Thoracic aorta (tissue), 2 donors: ENCODE data around the gene ANKFY1. TPM values are rescaled to one million over a fixed set of nuclear protein-coding genes. Genes with fewer than 3 reads are reported as not detected.

ENCODE experiments used
- ATAC-seq: fragments of 150-250 bp; one replicate; pipeline ENCODE4 v1.8.0; 2017; ENCODE audit warnings: low read depth; ENCODE audit not compliant: insufficient number of reproducible peaks, low FRiP score
- DNase-seq: peaks from one replicate; pipeline ENCODE4 v3.0.0-alpha.2; 2020; ENCODE audit warnings: low spot score
- H3K27ac ChIP-seq, 2 donors: fragments of 200-600 bp; sonication (generic); 1 replicate in 1 of 2; 2 replicates in 1 of 2; pipeline ENCODE4 v1.5.1; 2016; ENCODE audit warnings: mild to moderate bottlenecking in 2 of 2, moderate library complexity in 2 of 2
- H3K27me3 ChIP-seq: fragments of 200-600 bp; sonication (generic); replicated peaks from 2 replicates; pipeline ENCODE4 v1.6.0; 2016; ENCODE audit warnings: mild to moderate bottlenecking; ENCODE audit not compliant: insufficient read depth
- H3K36me3 ChIP-seq: fragments of 200-600 bp; sonication (generic); one replicate; pipeline ENCODE4 v1.5.1; 2016
- H3K4me1 ChIP-seq, 2 donors: fragments of 200-600 bp; sonication (generic); 1 replicate in 1 of 2; 2 replicates in 1 of 2; pipeline versions ENCODE4 v1.5.1 to v1.6.0; 2016; ENCODE audit warnings: low read depth in 2 of 2, mild to moderate bottlenecking in 1 of 2; ENCODE audit not compliant: control insufficient read depth in 1 of 2
- H3K4me3 ChIP-seq: fragments of 200-600 bp; sonication (generic); 2 replicates; pipeline ENCODE4 v1.5.1; 2016; ENCODE audit warnings: mild to moderate bottlenecking
- H3K9me3 ChIP-seq: fragments of 200-600 bp; sonication (generic); 2 replicates; pipeline ENCODE4 v1.5.1; 2016
- CTCF ChIP-seq: fragments of 200-600 bp; sonication (generic); IDR thresholded peaks from one replicate; pipeline ENCODE4 v1.5.1; 2019; ENCODE audit warnings: antibody characterized with exemption
- total RNA-seq, 2 donors: library from RNA; depleted of rRNA; stranded (reverse); fragments of >200 nt; gene quantifications; one replicate each; pipeline versions ENCODE4 v1.1.0 to v1.2.3, GENCODE V29; 2016

ANKFY1 gene
- total RNA-seq, 2 donors from 2014 or later, result 36.8 to 40.4 TPM

GRCh38 chr17:4157618-4158333, 106.0 kb downstream of the ANKFY1 start:
- TF ChIP-seq CTCF, result no peak
- no peak overlapping the region for H3K4me3 ChIP-seq
- H3K27ac ChIP-seq, result no peak overlapping the region
- DNase-seq, result no peak
- no peak for ATAC-seq
- H3K27me3 ChIP-seq, result no peaks in the 10 kb centered on the region
- H3K36me3 ChIP-seq, result peaks cover 16% of the 10 kb centered on the region
- peaks cover 12 to 23% of the 10 kb centered on the region in 2 donors for H3K4me1 ChIP-seq
- H3K9me3 ChIP-seq, result no peaks in the 10 kb centered on the region

- TF ChIP-seq CTCF, result no peak
- Histone ChIP-seq H3K27ac (no peak overlapping the region), H3K36me3 (peaks cover 16% of the 10 kb centered on the region), H3K27me3 (no peaks in the 10 kb centered on the region), H3K4me1 (peaks cover 5 to 14% of the 10 kb centered on the region in 2 donors), H3K4me3 (no peak overlapping the region), H3K9me3 (no peaks in the 10 kb centered on the region)
- no peak for ATAC-seq
- DNase-seq, result no peak
Observed at GRCh38 chr17:4156750-4157381, 106.9 kb downstream of the ANKFY1 start.

- ATAC-seq (no peak), DNase-seq (no peak)
- H3K36me3 ChIP-seq, result peaks cover 18% of the 10 kb centered on the region
- no peak overlapping the region for H3K27ac ChIP-seq
- H3K27me3 ChIP-seq, result no peaks in the 10 kb centered on the region
- H3K4me1 ChIP-seq, result peaks cover 0 to 6% of the 10 kb centered on the region in 2 donors
- H3K9me3 ChIP-seq, result no peaks in the 10 kb centered on the region
- no peak for TF ChIP-seq CTCF
- no peak overlapping the region for H3K4me3 ChIP-seq
Observed at GRCh38 chr17:4155980-4156620, 107.7 kb downstream of the ANKFY1 start.

DNA sequence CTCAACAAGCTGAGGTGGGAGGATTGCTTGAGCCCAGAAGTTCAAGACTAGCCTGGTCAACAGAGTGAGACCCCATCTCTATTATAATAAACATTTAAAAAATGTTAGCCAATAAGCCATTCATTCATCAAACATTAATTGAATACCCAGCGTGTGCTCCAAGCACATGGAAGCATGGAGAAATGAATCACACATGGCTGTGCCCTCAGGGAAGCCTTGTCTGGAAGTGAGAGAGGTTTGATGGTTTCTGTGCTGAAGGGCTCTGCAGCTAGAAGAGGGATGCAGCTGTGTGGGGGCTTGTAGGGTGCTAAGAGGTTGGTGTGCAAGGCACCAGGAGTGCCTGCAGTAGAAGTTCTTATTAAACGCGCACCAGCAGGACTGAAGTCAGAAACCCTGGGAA, 109.6 kb downstream of the ANKFY1 start:
- H3K27ac ChIP-seq, result no peak overlapping the region
- TF ChIP-seq CTCF, result no peak
- H3K36me3 ChIP-seq, result peaks cover 21% of the 10 kb centered on the region
- H3K4me3 ChIP-seq, result no peak overlapping the region
- no peak for ATAC-seq
- no peak for DNase-seq
- H3K4me1 ChIP-seq, result no peaks in the 10 kb centered on the region
- H3K9me3 ChIP-seq, result no peaks in the 10 kb centered on the region
- no peaks in the 10 kb centered on the region for H3K27me3 ChIP-seq

GRCh38 chr17:4152471-4152870, 111.3 kb downstream of the ANKFY1 start:
- Histone ChIP-seq H3K27me3 (no peaks in the 10 kb centered on the region), H3K4me1 (no peaks in the 10 kb centered on the region), H3K27ac (no peak overlapping the region), H3K4me3 (no peak overlapping the region), H3K9me3 (no peaks in the 10 kb centered on the region), H3K36me3 (peaks cover 21% of the 10 kb centered on the region)
- no peak for ATAC-seq
- no peak for TF ChIP-seq CTCF
- DNase-seq, result no peak
